NCI-H146 (cell line): Measurements from ENCODE around the gene MRC1.
"Not testable (repeated sequence)": the region's sequence is repeated elsewhere in the genome, so short reads cannot be mapped to it uniquely, and the experiment has no call there.

Source experiments
- DNase-seq: peaks from one replicate; lab custom pipeline; 2025; lab: John Stamatoyannopoulos, UW

MRC1 gene

GRCh38 chr10:17906002-17906401, 96.9 kb downstream of the MRC1 start:
- DNase-seq, result no peak

GRCh38 chr10:17907641-17908040, 98.5 kb downstream of the MRC1 start:
- DNase-seq, result no peak

GRCh38 chr10:17910125-17910789, 101.1 kb downstream of the MRC1 start:
- peak; percentile 28 for DNase-seq

DNA sequence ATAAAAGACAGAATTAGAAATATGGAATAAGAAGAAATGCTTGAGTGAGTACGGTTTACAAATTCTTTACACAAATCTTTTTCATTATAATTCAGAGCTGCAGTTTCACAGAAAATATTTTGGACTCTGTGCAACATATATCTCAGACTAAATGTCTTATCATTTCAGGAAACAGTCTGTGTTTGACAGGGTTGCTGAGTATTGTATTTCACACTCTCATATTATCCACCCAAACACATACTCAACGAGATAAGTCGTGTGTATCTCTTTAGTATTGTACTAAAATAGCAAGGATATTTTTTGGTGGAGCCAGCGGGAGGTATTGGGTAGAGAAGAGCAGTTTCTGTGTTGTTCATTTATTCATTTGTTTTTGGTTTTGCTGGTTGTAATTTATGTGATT, 103.6 kb downstream of the MRC1 start:
- DNase-seq, result no peak

- no peak for DNase-seq
Measured at GRCh38 chr10:17913604-17914003, 104.5 kb downstream of the MRC1 start.

DNA sequence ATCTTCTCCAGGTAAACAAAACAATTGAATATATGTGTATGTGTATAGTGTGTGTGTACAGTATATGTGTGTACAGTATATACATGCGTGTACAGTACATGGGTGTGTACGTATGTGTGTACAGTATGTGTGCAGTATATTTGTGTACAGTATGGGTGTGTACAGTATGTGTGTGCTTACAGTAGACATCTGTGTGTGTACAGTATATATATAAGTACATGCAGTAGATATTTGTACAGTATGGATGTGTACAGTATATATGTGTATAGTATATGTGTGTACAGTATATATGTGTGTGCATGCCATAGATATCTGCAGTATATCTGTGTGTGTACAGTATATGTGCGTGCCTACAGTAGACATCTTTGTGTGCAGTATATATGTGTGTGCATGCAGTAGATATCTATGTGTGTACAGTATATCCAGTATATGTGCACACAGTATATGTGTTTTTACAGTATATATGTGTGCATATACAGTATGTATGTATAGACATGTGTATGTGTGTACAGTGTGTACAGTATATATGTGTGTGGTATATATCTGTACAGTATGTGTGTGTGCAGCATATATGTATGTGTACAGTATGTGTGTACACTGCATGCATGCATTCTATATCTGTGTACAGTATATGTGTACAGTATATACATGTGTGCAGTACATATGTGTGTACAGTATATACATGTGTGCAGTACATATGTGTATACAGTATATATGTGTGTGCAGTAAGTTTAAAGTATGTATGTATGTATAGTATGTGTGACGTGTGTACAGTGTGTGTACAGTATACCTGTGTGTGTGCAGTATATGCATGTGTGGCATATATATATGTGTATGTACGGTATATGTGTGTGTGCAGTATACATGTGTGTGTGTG, 105.3 kb downstream of the MRC1 start:
- DNase-seq, result no peak

GRCh38 chr10:17915181-17915580, 106.0 kb downstream of the MRC1 start:
- DNase-seq, result no peak

- no peak for DNase-seq
Measured at GRCh38 chr10:17918187-17918903, 109.2 kb downstream of the MRC1 start.

DNA sequence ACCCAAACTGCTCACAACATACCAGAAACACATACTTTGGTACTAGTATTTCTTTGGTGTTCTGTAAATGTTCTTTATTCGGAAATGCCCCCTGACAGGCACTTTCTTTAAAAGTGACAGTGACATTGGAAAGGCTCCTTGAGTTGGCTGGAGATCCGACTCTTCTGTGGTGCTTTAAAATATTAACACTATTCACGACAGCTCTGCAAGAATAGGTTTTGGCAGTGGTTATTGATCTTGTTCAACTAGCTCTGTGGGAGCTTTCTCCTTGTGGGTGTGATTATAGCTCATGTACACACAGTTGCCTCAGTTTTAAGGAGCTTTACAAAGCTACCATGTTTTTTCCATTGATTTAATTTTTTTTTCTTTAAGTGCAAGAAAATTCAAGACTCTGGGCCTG, 112.2 kb downstream of the MRC1 start:
- DNase-seq, result no peak

DNA sequence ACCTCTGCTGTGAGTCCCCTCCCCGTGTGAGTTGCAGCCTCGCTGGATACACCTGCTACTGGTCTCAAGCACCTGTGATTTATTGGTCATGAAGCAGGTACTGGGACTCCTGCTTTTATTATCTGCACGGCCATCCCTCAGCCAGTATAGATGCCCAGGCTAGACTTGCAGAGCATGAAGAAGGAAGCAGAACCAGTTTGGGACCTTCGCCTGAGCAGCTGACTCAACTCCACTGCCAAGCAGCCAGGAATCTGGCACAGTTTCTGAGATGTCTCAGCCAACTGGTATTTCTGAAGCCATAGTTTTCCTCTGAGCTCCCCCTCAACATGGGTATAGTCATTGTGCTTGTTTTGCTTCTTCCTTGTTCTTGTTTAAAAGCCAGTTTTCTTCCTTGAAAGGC, 114.6 kb downstream of the MRC1 start:
- no peak for DNase-seq

DNA sequence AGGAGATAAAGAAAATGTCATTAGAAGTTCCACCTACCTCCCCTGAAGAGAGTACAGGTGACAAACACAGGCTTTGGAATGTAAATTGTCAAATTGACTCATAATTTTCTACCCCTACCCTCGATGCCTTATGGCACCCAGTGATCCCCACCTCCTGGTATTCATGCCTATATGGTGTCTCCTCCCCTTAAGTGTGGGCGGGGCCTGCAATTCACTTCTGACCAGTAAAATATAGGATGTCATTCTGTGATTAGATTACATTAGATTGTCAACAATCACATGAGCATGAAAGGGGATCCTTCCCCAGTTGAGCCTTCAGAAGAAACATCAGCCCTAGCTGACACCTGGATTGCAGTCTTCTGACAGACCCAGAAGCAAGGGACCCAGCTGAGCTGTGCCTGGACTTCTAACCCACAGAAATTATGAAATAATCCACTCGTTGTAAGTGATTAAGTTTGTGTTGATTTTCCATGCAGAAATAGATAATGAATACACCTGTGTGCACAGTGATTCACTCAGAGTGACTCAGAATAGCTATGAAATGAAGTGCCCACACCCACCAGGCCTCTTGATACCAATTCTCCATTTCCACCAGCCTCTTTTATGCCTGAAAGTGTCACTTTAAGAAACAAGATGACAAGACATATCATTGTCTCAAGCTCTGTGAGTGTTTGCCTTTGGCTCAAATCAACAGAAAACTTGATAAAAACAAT, 134.0 kb downstream of the MRC1 start:
- DNase-seq, result no peak

- not testable (repeated sequence) for DNase-seq
Measured at GRCh38 chr10:17950269-17950668, 141.1 kb downstream of the MRC1 start.

DNA sequence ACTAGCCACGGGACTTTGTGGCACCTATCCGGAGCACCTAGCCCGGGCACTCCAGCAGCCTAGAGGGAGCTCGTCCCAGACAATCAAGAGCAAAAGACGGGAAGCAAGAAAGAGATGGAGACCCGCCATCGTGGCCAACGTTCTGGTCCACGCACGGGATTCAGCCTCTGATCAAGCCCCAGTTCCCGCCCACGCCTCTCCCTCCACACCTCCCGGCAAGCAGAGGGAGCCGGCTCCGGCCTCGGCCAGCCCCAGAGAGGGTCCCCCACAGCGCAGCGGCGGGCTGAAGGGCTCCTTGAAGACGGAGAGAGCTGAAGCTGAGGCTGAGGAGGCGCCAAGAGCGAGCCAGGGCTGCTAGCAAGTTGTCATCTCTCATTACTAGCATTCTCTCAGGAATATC, 141.6 kb downstream of the MRC1 start:
- no peak for DNase-seq

- DNase-seq, result no peak
Measured at GRCh38 chr10:17951868-17952371, 142.8 kb downstream of the MRC1 start, which contains the start of gene SLC39A12. Gene SLC39A12 (plus strand): TSS chr10:17951918. CDS start chr10:17953277, 1,359 bp downstream.

DNA sequence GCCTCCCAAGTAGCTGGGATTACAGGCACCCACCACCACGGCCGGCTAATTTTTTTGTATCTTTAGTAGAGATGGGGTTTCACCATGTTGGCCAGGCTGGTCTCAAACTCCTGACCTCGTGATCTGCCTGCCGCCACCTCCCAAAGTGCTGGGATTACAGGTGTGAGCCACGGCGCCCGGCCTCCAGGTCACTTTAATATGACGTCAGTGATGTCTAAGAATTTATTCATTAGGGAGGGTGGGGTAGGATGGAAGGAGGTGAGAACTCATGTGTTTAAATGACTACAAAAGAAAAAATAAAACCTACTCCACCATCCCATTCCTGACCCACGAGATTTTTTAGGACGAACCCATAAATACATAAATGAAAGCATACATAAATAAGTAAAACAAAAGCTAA, 145.2 kb downstream of the MRC1 start:
- not testable (repeated sequence) for DNase-seq

DNA sequence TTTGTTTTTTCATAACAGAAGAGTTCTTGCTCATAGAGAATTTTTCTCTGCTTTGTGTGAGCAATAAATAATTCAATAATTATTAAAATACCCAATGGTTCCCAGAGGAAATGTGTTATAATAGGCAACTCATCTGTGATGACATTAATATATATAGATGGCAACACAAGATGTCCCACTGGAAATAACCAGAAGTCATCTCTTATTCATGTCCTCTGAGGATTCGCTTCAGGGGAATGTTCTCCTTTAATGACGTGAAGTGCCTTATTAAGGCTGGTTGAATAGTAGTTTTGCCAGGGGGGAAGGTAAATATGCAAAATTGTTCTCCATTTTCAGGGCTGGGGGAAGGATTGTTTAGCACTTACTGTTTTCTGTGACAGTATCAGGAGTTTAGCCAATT, 145.7 kb downstream of the MRC1 start:
- no peak for DNase-seq

GRCh38 chr10:17958049-17958448, 148.9 kb downstream of the MRC1 start:
- no peak for DNase-seq

GRCh38 chr10:17959870-17960269, 150.7 kb downstream of the MRC1 start:
- DNase-seq, result no peak
